ENCODE measurements around the gene DAB2IP. TPM values are rescaled to one million over a fixed set of nuclear protein-coding genes. Genes with fewer than 3 reads are reported as not detected.

DAB2IP gene
- total and polyA plus RNA-seq, 2 donors from 2014 or later = 33.8 to 105 TPM

DNA sequence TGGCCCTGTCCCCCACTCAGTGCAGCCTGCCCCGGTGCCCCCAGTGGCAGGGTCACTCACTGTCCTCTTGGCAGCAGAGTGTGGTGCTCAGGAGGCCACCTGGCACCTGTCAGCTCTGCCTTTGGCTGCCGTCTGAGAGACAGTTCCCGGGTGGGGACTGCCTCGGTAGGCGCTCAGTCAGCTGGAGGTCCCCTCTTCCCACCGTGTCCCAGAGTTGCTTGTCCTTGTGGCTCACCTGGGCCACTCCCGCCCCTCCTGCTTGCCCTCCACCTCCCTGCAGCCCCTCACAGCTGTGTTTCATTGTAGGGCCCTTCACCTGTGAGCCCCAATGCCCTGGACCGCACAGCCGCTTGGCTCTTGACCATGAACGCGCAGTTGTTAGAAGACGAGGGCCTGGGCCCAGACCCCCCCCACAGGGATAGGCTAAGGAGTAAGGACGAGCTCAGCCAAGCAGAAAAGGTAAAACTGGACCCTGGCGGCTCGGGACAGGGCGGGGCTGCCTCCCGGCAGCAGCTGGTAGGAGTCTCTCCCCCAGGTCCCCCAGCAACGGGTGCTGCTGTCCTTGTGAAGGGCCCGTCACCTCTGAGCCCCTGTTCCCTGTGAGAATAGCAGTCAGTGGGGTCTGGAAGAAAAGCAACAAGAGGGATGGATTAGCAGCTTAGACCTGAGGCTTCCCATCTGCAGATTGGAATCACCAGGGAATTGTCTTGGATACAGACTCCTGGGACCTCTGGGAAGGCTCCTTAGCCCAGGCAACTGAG is 122.7 kb downstream of the DAB2IP start:
- peak in 2 of 5 donors; percentile 32 to 56 for DNase-seq
- intact Hi-C loops (cut with DNase I) = no loop called here
- Histone ChIP-seq H3K9ac (ENCODE audit: low read length in 3 of 3) (no peak overlapping the region), H3K4me3 (ENCODE audit: low read length in 3 of 3) (no peak overlapping the region), H3K4me1 (ENCODE audit: control insufficient read depth in 2 of 3, insufficient read depth in 2 of 3, low read depth in 1 of 3, low read length in 3 of 3) (peaks cover 0 to 3% (median 0%) of the 10 kb centered on the region in 3 donors), H3K27ac (ENCODE audit: low read depth in 2 of 2, low read length in 2 of 2) (peak overlapping the region in 1 of 2 donors; percentile 47), H3K27me3 (ENCODE audit: control insufficient read depth, insufficient read depth, low read length) (no peaks in the 10 kb centered on the region), H3K9me3 (ENCODE audit: control insufficient read depth in 2 of 3, insufficient read depth in 1 of 3, low read length in 3 of 3) (peaks cover 0 to 4% (median 0%) of the 10 kb centered on the region in 3 donors), H3K36me3 (ENCODE audit: control insufficient read depth in 2 of 3, insufficient read depth in 3 of 3, low read length in 3 of 3) (peaks cover 8 to 57% (median 44%) of the 10 kb centered on the region in 3 donors)
- FAIRE-seq = no peak
- TF ChIP-seq, protein P1, sequence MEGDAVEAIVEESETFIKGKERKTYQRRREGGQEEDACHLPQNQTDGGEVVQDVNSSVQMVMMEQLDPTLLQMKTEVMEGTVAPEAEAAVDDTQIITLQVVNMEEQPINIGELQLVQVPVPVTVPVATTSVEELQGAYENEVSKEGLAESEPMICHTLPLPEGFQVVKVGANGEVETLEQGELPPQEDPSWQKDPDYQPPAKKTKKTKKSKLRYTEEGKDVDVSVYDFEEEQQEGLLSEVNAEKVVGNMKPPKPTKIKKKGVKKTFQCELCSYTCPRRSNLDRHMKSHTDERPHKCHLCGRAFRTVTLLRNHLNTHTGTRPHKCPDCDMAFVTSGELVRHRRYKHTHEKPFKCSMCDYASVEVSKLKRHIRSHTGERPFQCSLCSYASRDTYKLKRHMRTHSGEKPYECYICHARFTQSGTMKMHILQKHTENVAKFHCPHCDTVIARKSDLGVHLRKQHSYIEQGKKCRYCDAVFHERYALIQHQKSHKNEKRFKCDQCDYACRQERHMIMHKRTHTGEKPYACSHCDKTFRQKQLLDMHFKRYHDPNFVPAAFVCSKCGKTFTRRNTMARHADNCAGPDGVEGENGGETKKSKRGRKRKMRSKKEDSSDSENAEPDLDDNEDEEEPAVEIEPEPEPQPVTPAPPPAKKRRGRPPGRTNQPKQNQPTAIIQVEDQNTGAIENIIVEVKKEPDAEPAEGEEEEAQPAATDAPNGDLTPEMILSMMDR (IDR thresholded peaks at IDR 0.05; ENCODE audit: borderline replicate concordance, extremely low read depth, insufficient read depth) = no peak

DNA sequence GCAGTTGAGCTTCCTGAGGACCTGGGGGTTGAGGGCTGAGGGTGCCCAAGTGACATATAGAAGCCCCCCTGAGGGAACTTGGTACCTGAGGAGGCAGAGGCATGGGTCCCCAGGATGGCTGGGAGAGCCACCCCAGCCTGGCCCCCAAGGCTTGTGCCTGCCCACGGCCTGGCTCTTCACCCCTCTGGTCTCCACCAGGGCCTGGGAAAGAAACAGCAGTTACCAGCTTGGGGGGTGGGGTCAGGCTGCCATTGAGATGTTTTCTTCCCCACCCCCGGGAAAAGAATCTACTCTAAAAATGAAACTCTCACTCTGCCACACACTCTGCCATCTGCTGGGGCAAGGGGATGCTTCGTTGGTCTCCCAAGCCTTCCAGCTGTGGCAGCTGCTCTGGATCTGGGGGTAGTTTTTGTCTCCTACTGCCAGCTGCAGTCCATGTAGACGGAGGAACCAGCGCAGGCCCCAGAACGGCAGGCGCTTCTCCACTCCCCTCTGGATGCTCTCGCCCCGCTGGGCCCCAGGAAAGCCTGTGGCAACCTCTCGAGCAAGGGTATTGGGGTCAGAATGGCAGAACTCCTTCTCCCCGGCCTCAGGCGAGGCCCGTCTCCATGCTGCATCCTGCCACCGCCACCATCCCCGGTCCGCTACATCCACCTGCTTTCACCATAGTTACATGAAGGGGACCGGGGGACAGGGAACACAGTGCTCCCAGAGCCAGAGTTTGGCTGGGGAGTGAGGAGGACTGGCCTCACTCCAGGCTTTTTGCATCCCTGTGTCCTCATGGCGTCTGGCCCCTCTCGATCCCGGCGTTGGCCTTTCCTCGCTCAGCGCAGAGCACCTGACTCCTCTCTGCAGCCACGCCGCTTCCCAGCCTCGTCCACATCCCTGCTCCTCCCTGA is 123.5 kb downstream of the DAB2IP start:
- H3K27me3 ChIP-seq (ENCODE audit: control insufficient read depth, insufficient read depth, low read length) = no peaks in the 10 kb centered on the region
- peaks cover 0 to 4% (median 0%) of the 10 kb centered on the region in 3 donors for H3K9me3 ChIP-seq (ENCODE audit: control insufficient read depth in 2 of 3, insufficient read depth in 1 of 3, low read length in 3 of 3)
- H3K36me3 ChIP-seq (ENCODE audit: control insufficient read depth in 2 of 3, insufficient read depth in 3 of 3, low read length in 3 of 3) = peaks cover 4 to 49% (median 36%) of the 10 kb centered on the region in 3 donors
- no peak overlapping the region for H3K4me3 ChIP-seq (ENCODE audit: low read length in 3 of 3)
- H3K9ac ChIP-seq (ENCODE audit: low read length in 3 of 3) = no peak overlapping the region
- peaks cover 0 to 3% (median 0%) of the 10 kb centered on the region in 3 donors for H3K4me1 ChIP-seq (ENCODE audit: control insufficient read depth in 2 of 3, insufficient read depth in 2 of 3, low read depth in 1 of 3, low read length in 3 of 3)
- H3K27ac ChIP-seq (ENCODE audit: low read depth in 2 of 2, low read length in 2 of 2) = peak overlapping the region in 1 of 2 donors; percentile 47
- FAIRE-seq = no peak
- TF ChIP-seq, protein P1 (IDR thresholded peaks at IDR 0.05; ENCODE audit: borderline replicate concordance, extremely low read depth, insufficient read depth) = no peak
- intact Hi-C loops (cut with DNase I) = no loop called here
- peak in 1 of 5 donors; percentile 46 for DNase-seq

DNA sequence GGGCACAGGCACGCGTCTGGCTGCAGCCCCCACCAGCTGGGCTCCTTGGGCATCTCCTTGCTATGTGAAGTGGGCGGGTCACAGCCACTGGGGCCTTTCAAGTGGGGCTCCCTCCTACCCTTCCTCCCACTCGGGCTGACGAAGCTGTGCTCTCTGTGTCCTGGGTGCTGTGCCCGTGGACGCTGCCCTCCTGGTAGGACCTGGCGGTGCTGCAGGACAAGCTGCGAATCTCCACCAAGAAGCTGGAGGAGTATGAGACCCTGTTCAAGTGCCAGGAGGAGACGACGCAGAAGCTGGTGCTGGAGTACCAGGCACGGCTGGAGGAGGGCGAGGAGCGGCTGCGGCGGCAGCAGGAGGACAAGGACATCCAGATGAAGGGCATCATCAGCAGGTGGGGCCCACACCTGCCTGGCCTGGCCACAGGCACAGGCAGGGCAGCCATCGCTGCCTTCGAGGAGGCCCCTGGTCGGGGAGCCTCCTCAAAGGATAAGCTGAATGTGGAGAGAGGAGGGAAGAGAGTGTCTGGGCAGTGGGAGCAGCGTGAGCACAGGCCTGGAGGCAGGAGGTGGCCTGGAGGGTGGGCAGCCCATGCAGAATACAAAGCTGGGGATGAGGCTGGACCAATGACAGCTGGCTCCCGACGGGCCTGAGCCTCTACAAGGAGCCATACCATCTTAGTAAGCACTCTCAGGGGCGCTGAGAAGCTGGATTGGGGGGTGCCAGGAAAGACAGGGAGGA is 124.7 kb downstream of the DAB2IP start:
- intact Hi-C loops (cut with DNase I) = no loop called here
- H3K9ac ChIP-seq (ENCODE audit: low read length in 3 of 3) = no peak overlapping the region
- H3K27me3 ChIP-seq (ENCODE audit: control insufficient read depth, insufficient read depth, low read length) = no peaks in the 10 kb centered on the region
- H3K9me3 ChIP-seq (ENCODE audit: control insufficient read depth in 2 of 3, insufficient read depth in 1 of 3, low read length in 3 of 3) = peaks cover 0 to 4% (median 0%) of the 10 kb centered on the region in 3 donors
- peaks cover 2 to 49% (median 31%) of the 10 kb centered on the region in 3 donors for H3K36me3 ChIP-seq (ENCODE audit: control insufficient read depth in 2 of 3, insufficient read depth in 3 of 3, low read length in 3 of 3)
- DNase-seq (peak in 2 of 5 donors; percentile 30 to 60), FAIRE-seq (no peak)
- H3K4me3 ChIP-seq (ENCODE audit: low read length in 3 of 3) = no peak overlapping the region
- no peak overlapping the region for H3K27ac ChIP-seq (ENCODE audit: low read depth in 2 of 2, low read length in 2 of 2)
- peaks cover 0 to 3% (median 0%) of the 10 kb centered on the region in 3 donors for H3K4me1 ChIP-seq (ENCODE audit: control insufficient read depth in 2 of 3, insufficient read depth in 2 of 3, low read depth in 1 of 3, low read length in 3 of 3)
- TF ChIP-seq, protein P1 (IDR thresholded peaks at IDR 0.05; ENCODE audit: borderline replicate concordance, extremely low read depth, insufficient read depth) = no peak

Data from kidney (tissue), 14 donors.